ENCODE data around the gene AP5S1.
"Not testable (repeated sequence)": the region's sequence is repeated elsewhere in the genome, so short reads cannot be mapped to it uniquely, and the experiment has no call there.

AP5S1 gene

GRCh38 chr20:3829891-3830290 is 9.5 kb downstream of the AP5S1 start:
- H3K27me3 ChIP-seq (ENCODE audit: control insufficient read depth, insufficient read depth, low read length); H3K9me3 ChIP-seq (ENCODE audit: control insufficient read depth, low read depth, low read length); H3K36me3 ChIP-seq (ENCODE audit: control insufficient read depth, low read depth, low read length); H3K27ac ChIP-seq (ENCODE audit: low read length); H3K9ac ChIP-seq (ENCODE audit: low read length); H3K4me3 ChIP-seq (ENCODE audit: low read length); H3K4me1 ChIP-seq (ENCODE audit: control insufficient read depth, low read depth, low read length): not testable (repeated sequence)

GRCh38 chr20:3836132-3836531 is 15.8 kb downstream of the AP5S1 start:
- H3K4me1 ChIP-seq (ENCODE audit: control insufficient read depth, low read depth, low read length) = no peaks in the 10 kb centered on the region
- H3K27ac ChIP-seq (ENCODE audit: low read length) = no peak overlapping the region
- no peaks in the 10 kb centered on the region for H3K36me3 ChIP-seq (ENCODE audit: control insufficient read depth, low read depth, low read length)
- no peak overlapping the region for H3K4me3 ChIP-seq (ENCODE audit: low read length)
- no peaks in the 10 kb centered on the region for H3K27me3 ChIP-seq (ENCODE audit: control insufficient read depth, insufficient read depth, low read length)
- no peak overlapping the region for H3K9ac ChIP-seq (ENCODE audit: low read length)
- no peaks in the 10 kb centered on the region for H3K9me3 ChIP-seq (ENCODE audit: control insufficient read depth, low read depth, low read length)

GRCh38 chr20:3839328-3839727 is 19.0 kb downstream of the AP5S1 start:
- H3K27ac ChIP-seq (ENCODE audit: low read length) = no peak overlapping the region
- no peak overlapping the region for H3K9ac ChIP-seq (ENCODE audit: low read length)
- no peaks in the 10 kb centered on the region for H3K4me1 ChIP-seq (ENCODE audit: control insufficient read depth, low read depth, low read length)
- no peak overlapping the region for H3K4me3 ChIP-seq (ENCODE audit: low read length)
- H3K27me3 ChIP-seq (ENCODE audit: control insufficient read depth, insufficient read depth, low read length) = no peaks in the 10 kb centered on the region
- H3K9me3 ChIP-seq (ENCODE audit: control insufficient read depth, low read depth, low read length) = no peaks in the 10 kb centered on the region
- no peaks in the 10 kb centered on the region for H3K36me3 ChIP-seq (ENCODE audit: control insufficient read depth, low read depth, low read length)

GRCh38 chr20:3840201-3840600 is 19.9 kb downstream of the AP5S1 start:
- not testable (repeated sequence) for H3K4me1 ChIP-seq (ENCODE audit: control insufficient read depth, low read depth, low read length); H3K4me3 ChIP-seq (ENCODE audit: low read length); H3K9ac ChIP-seq (ENCODE audit: low read length); H3K9me3 ChIP-seq (ENCODE audit: control insufficient read depth, low read depth, low read length); H3K27me3 ChIP-seq (ENCODE audit: control insufficient read depth, insufficient read depth, low read length); H3K36me3 ChIP-seq (ENCODE audit: control insufficient read depth, low read depth, low read length); H3K27ac ChIP-seq (ENCODE audit: low read length)

- no peaks in the 10 kb centered on the region for H3K9me3 ChIP-seq (ENCODE audit: control insufficient read depth, low read depth, low read length)
- no peaks in the 10 kb centered on the region for H3K36me3 ChIP-seq (ENCODE audit: control insufficient read depth, low read depth, low read length)
- no peak overlapping the region for H3K4me3 ChIP-seq (ENCODE audit: low read length)
- H3K4me1 ChIP-seq (ENCODE audit: control insufficient read depth, low read depth, low read length) = peaks cover 2% of the 10 kb centered on the region
- no peak overlapping the region for H3K9ac ChIP-seq (ENCODE audit: low read length)
- no peak overlapping the region for H3K27ac ChIP-seq (ENCODE audit: low read length)
- no peaks in the 10 kb centered on the region for H3K27me3 ChIP-seq (ENCODE audit: control insufficient read depth, insufficient read depth, low read length)
Observed at GRCh38 chr20:3842348-3842930, 22.1 kb downstream of the AP5S1 start.

- no peak overlapping the region for H3K9ac ChIP-seq (ENCODE audit: low read length)
- no peaks in the 10 kb centered on the region for H3K9me3 ChIP-seq (ENCODE audit: control insufficient read depth, low read depth, low read length)
- no peak overlapping the region for H3K4me3 ChIP-seq (ENCODE audit: low read length)
- peaks cover 3% of the 10 kb centered on the region for H3K4me1 ChIP-seq (ENCODE audit: control insufficient read depth, low read depth, low read length)
- H3K27me3 ChIP-seq (ENCODE audit: control insufficient read depth, insufficient read depth, low read length) = no peaks in the 10 kb centered on the region
- no peak overlapping the region for H3K27ac ChIP-seq (ENCODE audit: low read length)
- no peaks in the 10 kb centered on the region for H3K36me3 ChIP-seq (ENCODE audit: control insufficient read depth, low read depth, low read length)
Observed at GRCh38 chr20:3843490-3843889, 23.1 kb downstream of the AP5S1 start.

GRCh38 chr20:3843990-3844619 is 23.8 kb downstream of the AP5S1 start:
- not testable (repeated sequence) for H3K27ac ChIP-seq (ENCODE audit: low read length); H3K4me1 ChIP-seq (ENCODE audit: control insufficient read depth, low read depth, low read length); H3K9ac ChIP-seq (ENCODE audit: low read length); H3K9me3 ChIP-seq (ENCODE audit: control insufficient read depth, low read depth, low read length); H3K27me3 ChIP-seq (ENCODE audit: control insufficient read depth, insufficient read depth, low read length); H3K36me3 ChIP-seq (ENCODE audit: control insufficient read depth, low read depth, low read length); H3K4me3 ChIP-seq (ENCODE audit: low read length)

GRCh38 chr20:3846378-3846739 is 26.0 kb downstream of the AP5S1 start:
- H3K9ac ChIP-seq (ENCODE audit: low read length) = peak overlapping the region; percentile 75
- peaks cover 3% of the 10 kb centered on the region for H3K4me1 ChIP-seq (ENCODE audit: control insufficient read depth, low read depth, low read length)
- no peaks in the 10 kb centered on the region for H3K27me3 ChIP-seq (ENCODE audit: control insufficient read depth, insufficient read depth, low read length)
- no peaks in the 10 kb centered on the region for H3K9me3 ChIP-seq (ENCODE audit: control insufficient read depth, low read depth, low read length)
- H3K4me3 ChIP-seq (ENCODE audit: low read length) = peak overlapping the region; percentile 60
- H3K27ac ChIP-seq (ENCODE audit: low read length) = no peak overlapping the region
- H3K36me3 ChIP-seq (ENCODE audit: control insufficient read depth, low read depth, low read length) = no peaks in the 10 kb centered on the region

- peaks cover 3% of the 10 kb centered on the region for H3K4me1 ChIP-seq (ENCODE audit: control insufficient read depth, low read depth, low read length)
- H3K27ac ChIP-seq (ENCODE audit: low read length) = peak within 1 kb of the TSS; percentile 28
Observed at GRCh38 chr20:3846740-3847428, 26.5 kb downstream of the AP5S1 start, which contains the start of gene MAVS. TSS of gene MAVS (plus strand) at chr20:3846834. CDS start at chr20:3854625, 7,791 bp downstream.

GRCh38 chr20:3847429-3847940 is 27.1 kb downstream of the AP5S1 start:
- H3K9ac ChIP-seq (ENCODE audit: low read length) = peak overlapping the region; percentile 75
- H3K4me3 ChIP-seq (ENCODE audit: low read length) = peak overlapping the region; percentile 60
- H3K4me1 ChIP-seq (ENCODE audit: control insufficient read depth, low read depth, low read length) = peaks cover 3% of the 10 kb centered on the region
- no peaks in the 10 kb centered on the region for H3K27me3 ChIP-seq (ENCODE audit: control insufficient read depth, insufficient read depth, low read length)
- H3K9me3 ChIP-seq (ENCODE audit: control insufficient read depth, low read depth, low read length) = no peaks in the 10 kb centered on the region
- no peaks in the 10 kb centered on the region for H3K36me3 ChIP-seq (ENCODE audit: control insufficient read depth, low read depth, low read length)
- H3K27ac ChIP-seq (ENCODE audit: low read length) = no peak overlapping the region

More at GRCh38 chr20:3846740-3847428, 26.5 kb downstream of the AP5S1 start, which contains the start of gene MAVS:
- Histone ChIP-seq H3K36me3 (ENCODE audit: control insufficient read depth, low read depth, low read length) (no peaks in the 10 kb centered on the region), H3K9ac (ENCODE audit: low read length) (peak within 1 kb of the TSS; percentile 75), H3K27me3 (ENCODE audit: control insufficient read depth, insufficient read depth, low read length) (no peaks in the 10 kb centered on the region), H3K4me3 (ENCODE audit: low read length) (peak within 1 kb of the TSS; percentile 60), H3K9me3 (ENCODE audit: control insufficient read depth, low read depth, low read length) (no peaks in the 10 kb centered on the region)

GRCh38 chr20:3848565-3848964 is 28.2 kb downstream of the AP5S1 start:
- no peaks in the 10 kb centered on the region for H3K9me3 ChIP-seq (ENCODE audit: control insufficient read depth, low read depth, low read length)
- no peaks in the 10 kb centered on the region for H3K27me3 ChIP-seq (ENCODE audit: control insufficient read depth, insufficient read depth, low read length)
- H3K9ac ChIP-seq (ENCODE audit: low read length) = no peak overlapping the region
- H3K36me3 ChIP-seq (ENCODE audit: control insufficient read depth, low read depth, low read length) = no peaks in the 10 kb centered on the region
- H3K4me1 ChIP-seq (ENCODE audit: control insufficient read depth, low read depth, low read length) = peaks cover 3% of the 10 kb centered on the region
- no peak overlapping the region for H3K27ac ChIP-seq (ENCODE audit: low read length)
- no peak overlapping the region for H3K4me3 ChIP-seq (ENCODE audit: low read length)
